ENCODE data around the gene RASAL2.

RASAL2 gene

GRCh38 chr1:178512566-178513277 is 418.8 kb downstream of the RASAL2 start, which contains the start of gene TEX35:
Gene TEX35 (plus strand): TSS chr1:178513109. CDS start chr1:178513189, 80 bp downstream.
- no peak for DNase-seq (ENCODE audit: low spot score)

DNA sequence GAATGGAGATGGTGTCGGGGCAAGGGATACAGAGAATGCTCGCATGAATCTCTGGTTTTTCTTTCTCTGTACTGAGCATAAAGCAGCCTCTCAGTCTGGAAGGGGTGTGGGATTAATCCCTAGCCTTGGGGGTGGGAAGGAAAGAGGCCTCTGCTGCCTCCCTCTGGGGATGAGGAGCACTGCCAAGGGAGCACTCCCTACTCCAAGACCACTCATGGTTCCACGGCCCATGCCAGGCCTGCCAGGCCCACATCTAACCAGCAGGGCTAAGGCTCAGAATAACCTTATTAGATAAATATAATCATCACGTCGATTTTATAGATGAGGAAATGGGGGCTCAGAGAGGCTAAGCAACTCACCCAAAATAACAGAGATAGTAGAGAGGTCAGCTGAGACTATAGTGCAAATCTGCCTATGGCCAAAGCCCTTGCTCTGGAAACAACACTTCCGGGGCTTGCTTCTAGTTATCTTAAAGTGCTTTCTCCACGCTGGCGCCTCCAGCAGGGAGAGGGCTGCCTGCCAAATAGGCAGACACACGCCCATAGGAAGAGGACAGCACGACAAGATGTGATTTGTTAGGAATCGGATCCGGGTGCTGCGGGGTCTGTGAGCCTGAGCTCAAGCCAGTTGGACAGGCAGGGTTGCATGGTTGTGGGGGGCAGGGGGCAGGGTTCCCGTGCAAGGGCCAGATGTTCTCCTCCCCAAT is 419.5 kb downstream of the RASAL2 start:
- DNase-seq (ENCODE audit: low spot score): peak; percentile 65

DNA sequence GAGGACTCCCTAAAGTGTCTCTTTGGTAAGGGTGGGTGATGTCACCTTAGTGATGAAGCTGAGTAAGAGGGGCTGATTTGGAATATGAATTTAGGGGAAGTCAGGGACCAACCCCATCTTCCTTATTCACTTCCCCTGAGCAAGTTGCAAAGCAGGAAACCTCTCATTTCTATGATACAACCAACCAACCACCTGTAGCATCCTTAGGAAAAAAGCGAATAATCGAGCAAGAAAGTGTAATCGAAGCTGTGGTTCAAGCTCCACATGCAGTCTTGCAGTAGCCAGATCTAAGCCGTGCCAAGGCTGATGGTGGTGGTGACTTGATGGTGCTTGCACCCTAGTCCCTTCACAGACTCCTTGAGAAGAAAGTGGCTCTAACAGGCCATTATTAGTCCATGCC is 422.2 kb downstream of the RASAL2 start:
- no peak for DNase-seq (ENCODE audit: low spot score)

DNA sequence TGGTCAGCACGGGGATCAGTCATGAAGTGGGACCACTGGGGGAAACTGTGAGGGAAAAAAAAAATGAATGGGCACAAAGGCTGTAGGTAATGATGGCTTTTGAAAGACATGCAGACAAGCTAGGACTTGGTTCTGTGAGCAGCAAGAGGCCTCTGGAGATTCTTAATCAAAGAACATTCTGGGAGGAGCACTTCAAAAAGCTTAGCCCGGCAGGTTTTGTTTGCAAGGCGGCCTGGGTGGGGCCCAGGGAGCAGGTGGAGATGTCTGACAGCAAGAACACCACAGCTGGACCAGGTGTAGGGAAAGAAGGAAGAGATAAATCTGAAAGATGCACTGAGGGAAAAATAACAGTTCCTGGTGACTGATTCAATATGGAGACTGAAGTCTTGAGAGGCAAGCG is 425.0 kb downstream of the RASAL2 start:
- DNase-seq (ENCODE audit: low spot score): no peak

- no peak for DNase-seq (ENCODE audit: low spot score)
Measured at GRCh38 chr1:178520803-178521202, 426.9 kb downstream of the RASAL2 start.

- no peak for DNase-seq (ENCODE audit: low spot score)
Measured at GRCh38 chr1:178521241-178521640, 427.3 kb downstream of the RASAL2 start.

- no peak for DNase-seq (ENCODE audit: low spot score)
Measured at GRCh38 chr1:178527117-178527516, 433.2 kb downstream of the RASAL2 start.

GRCh38 chr1:178528228-178528952 is 434.5 kb downstream of the RASAL2 start:
- DNase-seq (ENCODE audit: low spot score): no peak

GRCh38 chr1:178528953-178529335 is 435.0 kb downstream of the RASAL2 start:
- DNase-seq (ENCODE audit: low spot score): no peak

DNA sequence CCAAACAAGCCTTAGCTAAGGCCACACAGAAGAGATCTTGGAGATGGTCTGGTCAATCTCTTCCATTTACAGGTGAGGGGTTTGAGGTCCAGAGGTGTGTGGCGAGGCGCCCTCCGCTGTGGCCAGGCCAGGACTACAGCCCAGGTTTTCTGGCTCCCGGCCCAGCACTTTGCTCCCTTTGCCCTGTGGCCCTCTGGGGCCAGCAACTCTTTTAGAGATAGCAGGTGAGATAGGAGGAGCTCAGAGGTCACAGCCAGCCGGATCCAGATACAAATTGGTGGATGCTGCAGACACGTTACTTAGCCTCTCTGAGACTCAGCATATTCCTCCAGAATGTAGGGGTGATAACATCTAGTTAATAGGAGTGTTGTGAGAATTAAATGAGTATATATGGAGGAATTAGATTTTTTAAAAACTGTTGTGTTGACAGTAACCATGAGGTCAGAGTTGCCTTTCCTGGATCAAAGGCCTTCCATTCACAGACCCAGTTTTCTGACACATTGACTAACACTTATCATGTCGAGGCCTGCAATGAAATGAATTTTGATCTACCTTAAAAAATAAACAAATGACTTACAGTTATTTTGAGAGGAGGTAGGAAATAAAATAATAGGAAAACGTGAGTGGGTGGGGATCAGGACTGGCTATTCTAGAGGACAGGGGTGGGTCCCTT is 435.6 kb downstream of the RASAL2 start:
- DNase-seq (ENCODE audit: low spot score): no peak

DNA sequence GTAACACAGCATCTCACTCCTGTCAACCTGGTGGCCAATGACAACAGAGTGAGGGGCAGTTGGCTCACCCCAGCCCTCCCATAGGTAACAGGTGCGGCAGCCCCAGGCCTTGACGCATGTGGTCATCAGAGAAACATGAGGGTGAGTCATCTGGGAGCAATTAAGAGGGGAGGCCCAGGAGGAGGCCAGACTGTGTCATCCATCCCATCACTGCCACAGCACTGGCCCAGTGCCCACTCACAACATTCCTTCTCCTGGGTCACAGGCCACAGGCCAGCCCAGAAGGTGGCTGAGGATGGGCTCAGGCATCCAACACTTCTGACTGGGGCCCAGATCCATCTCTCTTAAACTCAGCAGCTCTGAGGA is 436.1 kb downstream of the RASAL2 start:
- peak; percentile 83 for DNase-seq (ENCODE audit: low spot score)

GRCh38 chr1:178530502-178530901 is 436.6 kb downstream of the RASAL2 start:
- no peak for DNase-seq (ENCODE audit: low spot score)

DNA sequence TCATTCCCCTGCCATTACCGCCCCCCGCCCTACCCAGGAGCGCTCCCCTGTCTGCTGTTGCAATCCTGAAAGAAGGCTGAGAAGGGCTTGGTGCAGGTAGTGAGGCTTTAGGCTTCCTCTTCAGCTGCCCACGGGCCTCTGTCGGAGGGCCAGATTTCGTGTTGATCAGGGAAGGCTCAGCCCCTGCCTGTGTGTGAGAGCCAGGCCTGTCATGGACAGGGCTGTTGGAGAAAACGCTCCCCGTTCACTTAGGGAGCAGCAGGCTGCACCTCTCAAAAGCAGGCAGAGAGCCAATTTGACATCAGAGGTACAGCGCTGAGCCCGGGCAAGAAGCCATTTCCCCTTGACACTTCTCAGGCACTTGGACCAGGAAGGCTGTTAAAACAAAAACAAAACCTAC is 438.0 kb downstream of the RASAL2 start:
- no peak for DNase-seq (ENCODE audit: low spot score)

GRCh38 chr1:178532392-178532791 is 438.5 kb downstream of the RASAL2 start:
- peak; percentile 90 for DNase-seq (ENCODE audit: low spot score)

DNA sequence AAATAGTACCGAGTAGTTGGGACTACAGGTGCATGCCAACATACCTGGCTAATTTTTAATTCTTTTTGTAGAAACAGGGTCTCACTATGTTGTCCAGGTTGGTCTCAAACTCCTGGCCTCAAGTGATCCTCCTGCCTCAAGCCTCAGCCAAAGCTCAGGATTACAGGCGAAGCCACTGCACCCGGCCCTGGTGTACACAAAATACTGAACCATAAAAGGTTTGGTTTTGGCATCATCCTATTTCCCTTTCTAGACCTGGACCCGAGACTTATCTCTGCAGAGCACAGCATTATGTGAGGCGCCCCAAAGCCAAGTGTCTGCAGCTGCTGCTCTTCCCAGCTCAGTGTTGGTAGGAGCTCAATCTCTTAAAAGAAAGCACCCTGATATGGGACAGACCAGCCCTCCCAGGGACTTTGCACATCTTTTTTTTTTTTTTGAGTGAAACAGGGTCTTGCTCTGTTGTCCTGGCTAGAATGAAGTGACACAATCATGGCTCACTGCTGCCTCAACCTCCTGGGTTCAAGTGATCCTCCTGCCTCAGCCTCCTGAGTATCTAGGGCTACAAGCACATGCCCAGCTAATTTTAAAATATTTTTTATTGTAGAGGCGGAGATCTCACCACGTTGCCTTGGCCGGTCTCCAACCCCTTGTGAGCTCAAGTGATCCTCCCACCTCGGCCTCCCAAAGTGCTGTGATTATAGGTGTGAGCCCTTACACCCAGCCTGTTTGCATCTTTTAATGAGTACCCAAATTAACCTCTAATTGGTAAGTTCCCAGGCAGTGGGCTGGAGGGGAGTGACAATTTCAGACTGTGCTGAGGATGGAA is 439.4 kb downstream of the RASAL2 start:
- no peak for DNase-seq (ENCODE audit: low spot score)

Measured in GM03348 (cell line).